Muscle of arm (tissue), 12 donors: ENCODE results near the gene ANKRD29. TPM values are rescaled to one million over a fixed set of nuclear protein-coding genes. Genes with fewer than 3 reads are reported as not detected.

ENCODE experiments used
- DNase-seq: peaks from one replicate; pipeline ENCODE4 v3.0.0-alpha.2; 2013
- polyA plus RNA-seq, 12 donors: library from polyadenylated mRNA; unstranded; fragments of 120-200 nt; gene quantifications; one replicate each; pipeline ENCODE4 v1.2.1, GENCODE V29; 2013; ENCODE audit not compliant: insufficient read length in 12 of 12

The ANKRD29 gene
- polyA plus RNA-seq, 12 donors, result 2.9 to 13.1 (median 4.7) TPM; not detected in 1

DNA sequence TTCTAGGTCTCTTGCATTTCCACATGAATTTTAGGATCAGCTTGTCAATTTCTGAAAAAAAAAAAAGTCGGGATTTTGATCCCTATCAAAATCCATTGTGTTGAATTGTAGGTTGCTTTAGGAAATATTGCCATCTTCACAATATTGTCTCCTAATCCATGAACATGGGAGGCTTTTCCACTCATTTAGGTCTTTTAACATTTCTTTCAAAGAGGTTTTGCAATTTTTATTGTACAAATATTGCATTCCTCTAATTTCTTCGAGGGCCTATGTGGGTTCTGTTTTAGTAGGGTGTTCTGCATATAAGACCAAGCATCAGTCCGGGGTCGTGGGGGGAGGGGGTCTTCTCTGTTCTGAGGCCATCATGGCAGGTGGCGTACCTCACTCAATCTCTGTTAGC is 25.8 kb upstream of the ANKRD29 start:
- no peak for DNase-seq

- DNase-seq, result no peak
These were observed 21.9 kb upstream of the ANKRD29 start for GRCh38 chr18:23684515-23685197.

DNA sequence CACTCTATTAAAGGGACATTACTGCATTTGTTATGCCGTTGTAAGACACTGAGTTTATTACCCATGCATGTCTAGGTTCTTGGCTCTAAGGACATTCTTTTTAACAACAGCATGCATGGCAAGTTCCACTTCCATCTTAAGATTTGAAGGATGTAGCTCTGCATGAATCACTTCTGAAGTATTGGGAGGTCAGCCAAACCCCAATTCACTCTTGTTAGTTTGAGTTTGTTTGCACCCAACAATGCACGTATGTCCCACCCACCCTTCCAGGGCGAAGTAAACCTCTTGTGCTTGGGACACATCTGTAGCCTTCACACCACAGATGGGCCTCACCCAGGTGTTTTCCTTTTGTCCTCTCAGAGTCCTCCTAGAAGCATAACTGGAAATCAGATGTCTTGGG is 21.0 kb upstream of the ANKRD29 start:
- no peak for DNase-seq

DNA sequence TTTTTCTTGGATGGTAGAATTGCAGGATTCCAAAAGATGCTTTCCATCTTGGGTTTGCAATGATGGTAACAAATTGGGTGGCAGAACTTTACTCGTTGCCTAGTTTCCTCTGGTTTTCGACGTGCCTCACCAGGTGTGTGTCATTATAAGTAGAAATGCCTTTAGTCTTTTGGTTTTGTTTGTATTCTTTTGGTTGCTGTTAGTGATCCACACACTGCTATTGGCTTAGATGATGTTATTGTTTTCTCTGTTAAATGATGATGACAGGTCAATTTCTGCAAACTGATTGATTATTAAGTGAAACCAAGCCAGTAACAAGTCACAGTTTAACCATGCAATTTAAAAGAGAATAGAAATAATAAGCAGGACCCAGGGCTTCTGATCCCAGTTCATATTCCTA is 20.4 kb upstream of the ANKRD29 start:
- DNase-seq, result no peak

- DNase-seq, result no peak
These were observed 19.8 kb upstream of the ANKRD29 start for GRCh38 chr18:23682472-23682871.

DNA sequence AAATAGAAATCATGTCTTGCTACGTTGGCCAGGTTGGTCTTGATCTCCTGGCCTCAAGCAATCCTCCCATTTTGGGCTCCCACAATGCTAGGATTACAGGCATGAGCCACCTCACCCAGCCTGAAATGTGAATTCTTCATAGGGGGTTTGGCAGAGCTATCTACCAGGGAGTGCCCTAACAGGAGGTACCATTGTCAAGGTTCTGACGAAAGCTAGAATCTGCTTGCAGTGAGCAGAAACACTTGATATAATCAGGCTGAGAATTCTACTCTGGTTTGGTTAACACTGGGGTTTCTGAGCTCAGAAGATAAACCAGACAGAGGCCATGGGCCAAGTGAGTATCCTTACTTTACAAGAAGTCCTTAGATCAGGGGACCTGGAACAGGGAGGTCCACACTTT is 19.3 kb upstream of the ANKRD29 start:
- DNase-seq, result no peak

GRCh38 chr18:23675896-23676295 is 13.2 kb upstream of the ANKRD29 start:
- DNase-seq, result no peak

GRCh38 chr18:23675236-23675635 is 12.5 kb upstream of the ANKRD29 start:
- DNase-seq, result no peak

- no peak for DNase-seq
These were observed 11.0 kb upstream of the ANKRD29 start for GRCh38 chr18:23673725-23674124.

GRCh38 chr18:23671564-23671963 is 8.9 kb upstream of the ANKRD29 start:
- no peak for DNase-seq

DNA sequence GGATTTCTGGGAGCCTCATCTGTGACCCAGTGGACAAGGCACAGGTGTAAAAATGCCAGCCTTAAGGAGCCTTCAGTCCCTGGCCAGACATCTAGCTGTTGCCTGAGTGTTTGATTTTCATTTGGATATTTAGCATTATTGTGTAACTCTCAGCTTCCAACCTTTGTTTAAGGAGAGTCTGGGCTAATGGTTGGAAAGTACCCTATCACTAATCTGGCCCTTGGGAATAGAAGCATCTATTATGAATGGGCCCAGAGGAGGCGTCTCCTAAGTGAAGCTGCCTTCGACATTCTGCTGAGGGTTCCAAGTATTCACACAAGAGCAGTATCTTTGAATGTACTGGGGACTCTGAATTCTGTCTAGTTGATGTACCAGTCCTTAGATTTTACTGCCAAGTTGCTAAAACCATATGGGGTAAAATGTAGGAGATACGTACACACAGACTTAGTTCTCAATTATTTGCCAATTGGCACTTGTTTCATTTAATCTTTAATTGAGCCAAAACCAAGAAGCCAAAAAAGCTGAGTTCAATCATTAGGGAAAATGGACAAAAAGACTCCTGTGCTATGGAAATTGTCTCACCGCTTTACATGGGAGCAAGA is 7.2 kb upstream of the ANKRD29 start:
- no peak for DNase-seq

DNA sequence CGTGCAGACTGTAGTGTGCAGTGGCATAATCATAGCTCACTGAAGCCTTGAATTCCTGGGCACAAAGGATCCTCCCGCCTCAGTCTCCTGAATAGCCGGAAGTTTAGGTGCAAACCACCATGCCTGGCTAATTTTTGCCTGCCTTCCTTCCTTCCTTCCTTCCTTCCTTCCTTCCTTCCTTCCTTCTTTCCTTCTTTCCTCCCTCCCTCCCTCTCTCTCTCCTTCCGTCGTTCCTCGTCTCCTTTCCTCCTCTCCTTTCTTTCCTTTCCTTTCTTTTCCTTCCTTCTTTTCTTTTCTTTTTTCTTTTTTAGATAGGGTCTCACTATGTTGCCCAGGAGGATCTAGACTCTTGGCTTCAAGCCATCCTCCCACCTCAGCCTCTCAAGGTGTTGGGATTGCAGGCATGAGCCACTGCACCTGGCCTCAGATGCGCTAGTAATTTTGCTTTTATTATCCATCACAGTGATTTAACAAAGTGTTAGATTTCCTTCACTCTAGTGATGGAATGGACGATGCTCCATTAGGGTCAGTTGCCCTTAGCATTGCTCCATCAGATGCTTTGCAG is 6.6 kb upstream of the ANKRD29 start:
- DNase-seq, result no peak

- no peak for DNase-seq
These were observed 6.0 kb upstream of the ANKRD29 start for GRCh38 chr18:23668731-23669130.

GRCh38 chr18:23667114-23667513 is 4.4 kb upstream of the ANKRD29 start:
- DNase-seq, result no peak

GRCh38 chr18:23664674-23665073 is 2.0 kb upstream of the ANKRD29 start:
- DNase-seq, result no peak

DNA sequence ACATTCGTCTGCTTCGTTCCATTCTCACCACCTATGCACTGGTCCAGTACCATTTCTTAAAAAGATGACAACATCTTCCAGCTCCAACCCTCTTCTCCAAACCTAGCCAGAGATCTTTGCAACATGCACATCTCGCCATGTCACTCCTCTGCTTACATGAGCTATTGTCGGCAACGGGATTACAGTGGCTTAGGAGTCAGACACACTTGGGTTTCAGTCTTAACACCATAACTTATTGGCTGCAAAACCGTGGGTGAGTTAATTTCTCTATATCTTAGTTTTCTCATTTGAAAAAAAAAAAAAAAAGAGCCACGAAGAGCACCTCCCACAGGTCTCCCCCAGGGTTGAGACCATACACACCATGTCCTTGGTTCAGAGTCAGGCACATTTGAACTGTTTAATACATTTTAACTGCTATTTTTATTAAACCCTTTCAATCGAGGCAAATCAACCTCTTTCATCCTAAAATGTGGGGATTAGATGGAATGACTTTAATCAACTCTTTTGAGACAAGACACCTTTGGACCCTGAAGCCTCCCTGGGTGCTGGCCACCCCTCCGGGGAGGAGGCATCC is 889 bp downstream of the ANKRD29 start:
- no peak for DNase-seq

- DNase-seq, result no peak
These were observed 4.4 kb downstream of the ANKRD29 start for GRCh38 chr18:23658285-23658684.

DNA sequence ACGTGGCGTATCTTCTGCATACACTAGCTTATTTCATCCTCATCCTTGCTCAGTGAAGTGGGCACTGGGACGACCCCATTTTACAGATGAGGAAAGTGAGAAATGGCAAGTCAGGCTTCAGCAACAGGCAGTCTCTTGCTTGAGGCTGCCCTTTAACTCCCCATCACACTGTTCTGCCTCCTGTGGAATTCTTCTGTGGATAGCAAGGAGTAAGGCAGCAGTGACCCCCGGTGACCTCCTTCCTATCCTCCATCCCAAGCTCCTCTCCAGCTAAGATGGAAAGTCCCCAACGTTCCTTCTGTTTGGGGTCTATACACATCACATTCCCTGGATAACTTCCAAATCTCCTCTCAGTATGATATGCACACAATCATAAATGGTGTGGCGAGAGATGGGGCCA is 10.5 kb downstream of the ANKRD29 start:
- no peak for DNase-seq

DNA sequence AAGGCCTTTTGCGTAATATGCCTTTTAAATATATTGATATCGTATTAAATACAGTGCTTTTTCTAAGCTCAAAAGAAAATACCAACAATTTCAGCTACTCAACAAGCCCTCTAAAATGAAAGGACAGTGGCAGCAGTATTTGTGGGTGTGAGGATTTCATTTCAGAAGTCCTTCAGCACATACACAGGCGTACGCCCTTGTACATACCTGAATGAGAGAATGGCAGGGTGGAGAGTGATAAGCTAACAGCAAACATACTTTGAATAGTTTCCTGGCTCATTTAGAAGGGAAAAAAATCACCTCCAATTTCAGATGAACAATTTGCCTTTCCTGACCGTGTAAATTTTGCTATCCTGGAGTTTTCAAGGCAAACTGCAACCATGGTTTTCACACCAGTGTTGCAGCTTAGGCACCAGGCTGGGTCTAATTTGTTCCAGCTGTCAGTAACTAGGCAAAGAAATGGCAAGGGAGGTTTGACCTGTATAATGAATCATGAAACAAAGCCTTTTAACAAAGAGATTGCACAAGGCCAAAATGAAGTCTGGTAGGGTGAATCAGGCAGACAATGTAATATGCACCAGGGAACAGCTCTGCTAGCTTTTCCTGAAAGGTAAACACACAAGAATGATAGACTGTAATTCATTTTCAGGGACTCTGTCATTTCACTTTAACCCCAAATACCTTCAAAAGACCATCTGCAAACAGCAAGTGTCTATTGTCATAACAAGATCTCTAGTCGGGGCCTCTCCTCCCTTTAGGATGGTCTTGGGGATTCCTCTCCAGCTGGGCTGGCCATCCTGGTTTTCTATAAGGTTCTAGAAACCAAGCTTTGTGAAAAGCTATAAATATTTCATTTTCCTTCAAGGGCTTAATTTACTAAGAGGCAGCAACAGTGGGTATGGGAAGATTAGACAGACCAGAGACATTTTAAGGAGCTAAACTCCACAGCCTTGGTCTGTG is 11.5 kb downstream of the ANKRD29 start:
- no peak for DNase-seq

GRCh38 chr18:23648940-23649607 is 13.6 kb downstream of the ANKRD29 start:
- DNase-seq, result peak; percentile 39

GRCh38 chr18:23648456-23648855 is 14.3 kb downstream of the ANKRD29 start:
- DNase-seq, result no peak
